GM04504 (cell line): ENCODE measurements around the gene FAM161A.

Experiments used
- DNase-seq: peaks from one replicate; pipeline ENCODE4 v3.0.0-alpha.2; 2012; ENCODE audit warnings: low read depth

Gene FAM161A

GRCh38 chr2:61787941-61788563, 65.8 kb downstream of the FAM161A start:
- no peak for DNase-seq

- DNase-seq, result no peak
These were observed 67.0 kb downstream of the FAM161A start for GRCh38 chr2:61786876-61787275.

DNA sequence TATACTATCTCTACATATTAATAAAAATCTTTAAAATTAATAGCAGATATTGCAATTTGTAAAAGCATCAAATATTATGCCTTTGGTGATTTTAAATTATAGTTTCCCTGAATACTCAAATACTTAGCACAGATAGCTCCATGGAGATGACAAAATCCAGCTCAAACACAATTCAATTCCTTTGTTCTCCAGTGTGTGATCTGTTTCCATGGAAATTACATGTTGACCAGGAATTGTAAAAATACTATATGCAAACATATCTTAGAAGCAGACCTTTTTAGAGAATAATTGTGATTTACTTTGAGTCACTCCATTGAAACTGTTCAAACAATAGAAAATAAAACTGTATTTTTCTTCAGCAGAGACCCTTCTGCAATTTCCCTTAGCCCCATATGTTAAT, 68.3 kb downstream of the FAM161A start:
- DNase-seq, result no peak

DNA sequence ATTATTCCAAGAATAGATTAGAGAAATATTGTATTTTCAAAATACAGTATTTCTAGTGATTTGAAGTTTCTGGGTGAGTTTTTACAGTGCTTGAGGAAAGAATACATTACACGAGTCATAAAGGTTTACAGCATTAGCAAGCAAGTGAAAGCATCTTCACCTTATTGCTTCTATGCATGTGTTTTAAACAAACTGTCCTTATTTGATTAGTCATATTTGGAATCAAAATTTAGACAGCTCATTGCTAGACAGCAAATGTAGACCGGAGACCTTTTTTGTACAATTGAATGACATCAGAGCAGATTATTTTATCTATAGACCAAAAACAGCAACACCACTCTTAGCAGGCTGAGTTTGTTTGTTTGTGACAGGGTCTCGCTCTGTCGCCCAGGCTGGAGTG, 69.2 kb downstream of the FAM161A start:
- no peak for DNase-seq

DNA sequence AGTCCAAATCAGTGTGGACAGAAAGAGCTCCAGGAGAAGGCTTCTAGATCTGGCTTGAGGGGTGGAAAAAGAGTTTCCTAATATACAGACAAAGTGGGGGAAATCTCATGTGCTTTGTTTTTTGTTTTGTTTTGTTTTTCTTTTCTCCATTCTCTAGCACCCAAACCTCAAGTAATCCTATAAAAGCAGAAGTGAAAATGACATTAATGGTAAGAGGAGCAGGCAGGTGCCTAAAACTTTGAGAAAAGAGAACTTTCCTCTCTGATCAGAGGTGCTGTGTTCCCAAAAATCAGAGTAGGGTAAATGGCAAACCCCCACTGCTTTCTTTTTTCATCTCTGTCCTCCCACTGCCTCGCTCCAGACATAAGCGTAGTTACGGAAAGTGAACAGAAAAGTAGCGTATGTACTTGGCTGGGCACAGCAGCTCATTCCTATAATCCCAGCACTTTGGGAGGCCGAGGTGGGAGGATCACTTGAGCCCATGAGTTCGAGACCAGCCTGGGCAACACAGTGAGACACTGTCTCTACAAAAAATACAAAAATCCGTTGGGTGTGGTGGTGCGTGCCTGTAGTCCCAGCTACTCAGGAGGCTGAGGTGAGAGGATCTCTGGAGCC, 77.8 kb downstream of the FAM161A start:
- DNase-seq, result no peak
